AG04450 (cell line): ENCODE results near the gene PLSCR4. TPM values are rescaled to one million over a fixed set of nuclear protein-coding genes. Genes with fewer than 3 reads are reported as not detected.
A peak's percentile ranks its signal among the peaks of the same experiment; 100 is the strongest.

Source experiments
- CTCF ChIA-PET: fragments of 300-600, 350-600 bp; formaldehyde crosslinking; extraction: SDS; loops from one replicate; lab custom pipeline; 2022; ENCODE audit warnings: antibody characterized with exemption, inconsistent platforms; lab: Charles Lee
- POLR2A ChIA-PET: fragments of 350-600 bp; formaldehyde crosslinking; extraction: SDS; loops from one replicate; lab custom pipeline; 2021; ENCODE audit warnings: antibody characterized with exemption, inconsistent platforms; lab: Yijun Ruan, JAX
- DNase-seq: peaks from one replicate; pipeline ENCODE4 v3.0.0-alpha.2; 2011; ENCODE audit warnings: low read depth, low spot score
- H3K27ac ChIP-seq: one replicate; pipeline ENCODE4 v1.5.1; 2012; ENCODE audit warnings: low read depth, low read length, control low read depth
- H3K27me3 ChIP-seq: one replicate; pipeline ENCODE4 v1.6.0; 2012; ENCODE audit warnings: low read length; ENCODE audit not compliant: control insufficient read depth, insufficient read depth
- H3K4me3 ChIP-seq: 2 replicates; pipeline ENCODE4 v1.5.1; 2011; ENCODE audit warnings: mild to moderate bottlenecking, low read depth, low read length, control low read depth
- H3K9me3 ChIP-seq: 2 replicates; pipeline ENCODE4 v1.5.1; 2012; ENCODE audit warnings: low read length; ENCODE audit not compliant: control insufficient read depth, insufficient read depth
- polyA plus RNA-seq: library from polyadenylated mRNA; depleted of rRNA; stranded (reverse); fragments of >200 nt; gene quantifications from 2 replicates; pipeline ENCODE4 v1.2.3, GENCODE V29; 2011; rRNA removed
- TF ChIP-seq, protein P1 (sequence below): IDR thresholded peaks from 2 replicates; pipeline ENCODE4 v1.5.1; 2011; ENCODE audit warnings: low read depth, low read length, control low read depth, inconsistent platforms

Gene PLSCR4
- polyA plus RNA-seq, 1 experiment: 8.5 TPM

- no peaks in the 10 kb centered on the region for H3K27me3 ChIP-seq
- no peak for DNase-seq
- H3K9me3 ChIP-seq: no peaks in the 10 kb centered on the region
- POLR2A ChIA-PET: no interaction called here
- H3K4me3 ChIP-seq: no peak overlapping the region
- TF ChIP-seq, protein P1, sequence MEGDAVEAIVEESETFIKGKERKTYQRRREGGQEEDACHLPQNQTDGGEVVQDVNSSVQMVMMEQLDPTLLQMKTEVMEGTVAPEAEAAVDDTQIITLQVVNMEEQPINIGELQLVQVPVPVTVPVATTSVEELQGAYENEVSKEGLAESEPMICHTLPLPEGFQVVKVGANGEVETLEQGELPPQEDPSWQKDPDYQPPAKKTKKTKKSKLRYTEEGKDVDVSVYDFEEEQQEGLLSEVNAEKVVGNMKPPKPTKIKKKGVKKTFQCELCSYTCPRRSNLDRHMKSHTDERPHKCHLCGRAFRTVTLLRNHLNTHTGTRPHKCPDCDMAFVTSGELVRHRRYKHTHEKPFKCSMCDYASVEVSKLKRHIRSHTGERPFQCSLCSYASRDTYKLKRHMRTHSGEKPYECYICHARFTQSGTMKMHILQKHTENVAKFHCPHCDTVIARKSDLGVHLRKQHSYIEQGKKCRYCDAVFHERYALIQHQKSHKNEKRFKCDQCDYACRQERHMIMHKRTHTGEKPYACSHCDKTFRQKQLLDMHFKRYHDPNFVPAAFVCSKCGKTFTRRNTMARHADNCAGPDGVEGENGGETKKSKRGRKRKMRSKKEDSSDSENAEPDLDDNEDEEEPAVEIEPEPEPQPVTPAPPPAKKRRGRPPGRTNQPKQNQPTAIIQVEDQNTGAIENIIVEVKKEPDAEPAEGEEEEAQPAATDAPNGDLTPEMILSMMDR: no peak
- H3K27ac ChIP-seq: no peak overlapping the region
- CTCF ChIA-PET: interaction anchor here (1.0 kb wide), 2 partner anchors 9 to 37 kb away, joined by 3 read pairs; no protein-coding TSS in a partner anchor
These were observed 98.1 kb downstream of the PLSCR4 start for GRCh38 chr3:146152834-146153233.

GRCh38 chr3:146148468-146148931, 102.4 kb downstream of the PLSCR4 start:
- no peak for DNase-seq
- POLR2A ChIA-PET: no interaction called here
- TF ChIP-seq, protein P1: peak; percentile 51
- Histone ChIP-seq H3K9me3 (no peaks in the 10 kb centered on the region), H3K27me3 (no peaks in the 10 kb centered on the region), H3K4me3 (no peak overlapping the region), H3K27ac (no peak overlapping the region)
- CTCF ChIA-PET: interaction anchor here (1.5 kb wide), 1 partner anchor 17 kb away, joined by 4 read pairs; no protein-coding TSS in a partner anchor

DNA sequence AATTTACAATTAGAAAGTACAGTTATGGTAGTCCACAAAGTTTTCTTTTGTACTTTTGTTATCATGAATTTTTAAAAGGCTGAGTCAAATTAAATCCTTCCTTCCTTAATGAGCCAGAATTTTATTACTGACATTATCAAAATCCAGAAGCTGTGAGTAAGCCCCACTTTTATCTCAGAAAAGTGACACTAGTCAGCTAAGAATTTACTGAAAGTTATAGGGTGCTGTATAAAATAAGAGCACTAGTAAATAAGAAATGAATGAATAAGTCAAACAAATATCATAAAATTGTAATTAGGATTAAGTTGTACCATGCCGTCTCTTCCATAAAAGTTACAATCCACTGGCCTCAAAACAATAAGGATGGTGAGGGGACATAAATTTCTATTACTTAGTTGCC, 105.3 kb downstream of the PLSCR4 start:
- DNase-seq: no peak
- POLR2A ChIA-PET: interaction anchor here (2.2 kb wide), 1 partner anchor 15 kb away, joined by 6 read pairs; the partner anchor contains the start of gene PLOD2
- TF ChIP-seq, protein P1: no peak
- no peak overlapping the region for H3K4me3 ChIP-seq
- CTCF ChIA-PET: interaction anchor here (0.6 to 2.9 kb wide), 5 partner anchors 15 to 182 kb away, joined by 4 to 14 read pairs (median 7); partner anchors contain the start of gene PLOD2
- no peaks in the 10 kb centered on the region for H3K9me3 ChIP-seq
- no peak overlapping the region for H3K27ac ChIP-seq
- H3K27me3 ChIP-seq: no peaks in the 10 kb centered on the region

DNA sequence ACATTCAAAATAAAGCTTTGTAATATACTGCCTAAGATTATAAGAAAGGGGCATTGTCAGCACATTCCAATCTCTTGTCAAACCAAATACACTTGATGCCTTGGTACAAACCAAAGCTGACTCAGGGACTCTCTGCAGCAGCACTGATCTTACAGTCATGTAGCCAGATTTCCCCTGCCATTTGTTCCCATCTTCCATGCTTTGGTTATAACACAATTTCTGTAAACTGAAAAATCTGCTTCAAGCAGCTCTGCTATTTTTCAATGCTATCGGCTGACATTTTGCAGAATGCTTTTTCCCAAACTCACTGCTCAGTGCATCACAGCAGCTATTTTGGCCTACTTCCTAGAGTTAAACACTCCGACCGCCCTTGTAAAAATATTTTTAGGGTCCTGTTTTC, 108.1 kb downstream of the PLSCR4 start:
- Histone ChIP-seq H3K4me3 (no peak overlapping the region), H3K27ac (no peak overlapping the region), H3K27me3 (no peaks in the 10 kb centered on the region), H3K9me3 (no peaks in the 10 kb centered on the region)
- ChIA-PET POLR2A (no interaction called here), CTCF (interaction anchor here (1.2 to 1.6 kb wide), 4 partner anchors 13 to 184 kb away, joined by 3 to 7 read pairs (median 5); no protein-coding TSS in a partner anchor)
- DNase-seq: no peak
- TF ChIP-seq, protein P1: no peak

Other genes starting within 250 kb of the PLSCR4 start
- gene PLOD2, start 89.9 kb downstream of the PLSCR4 start, polyA plus RNA-seq: 63.7 and 88.9 TPM in 2 replicates
- gene PLSCR2, start 218.5 kb upstream of the PLSCR4 start, polyA plus RNA-seq: not detected in 2 replicates